Stimulated activated CD8-positive, alpha-beta memory T cell treated with anti-CD3 and anti-CD28 coated beads, Interleukin-12 subunit alpha, Interleukin-12 subunit beta, amount 100 ng/mL, for 1 hour (primary cell): ENCODE results near the gene INO80B.
"Not testable (repeated sequence)": the region's sequence is repeated elsewhere in the genome, so short reads cannot be mapped to it uniquely, and the experiment has no call there.

Experiments used
- DNase-seq: peaks from one replicate; pipeline ENCODE4 v3.0.0-alpha.2; 2020; ENCODE audit warnings: low read depth

INO80B gene

GRCh38 chr2:74450570-74451190 lies 4.2 kb upstream of the INO80B start:
- no peak for DNase-seq

GRCh38 chr2:74457129-74457548 lies 2.3 kb downstream of the INO80B start:
- DNase-seq, result no peak

- DNase-seq, result peak; percentile 69
These were observed 2.8 kb downstream of the INO80B start for GRCh38 chr2:74457549-74458131.

- peak; percentile 98 for DNase-seq
These were observed 3.4 kb downstream of the INO80B start, which contains the start of gene WBP1 for GRCh38 chr2:74458132-74458937. TSS of gene WBP1 (plus strand) at chr2:74458438. CDS start at chr2:74458603, 165 bp downstream.

GRCh38 chr2:74458938-74459363 lies 4.1 kb downstream of the INO80B start:
- no peak for DNase-seq

GRCh38 chr2:74459503-74460118 lies 4.7 kb downstream of the INO80B start:
- DNase-seq, result not testable (repeated sequence)

GRCh38 chr2:74460187-74460586 lies 5.3 kb downstream of the INO80B start:
- not testable (repeated sequence) for DNase-seq

- no peak for DNase-seq
These were observed 6.5 kb downstream of the INO80B start for GRCh38 chr2:74461187-74462053.

- DNase-seq, result no peak
These were observed 7.3 kb downstream of the INO80B start for GRCh38 chr2:74462054-74462785.

GRCh38 chr2:74462786-74463105 lies 7.9 kb downstream of the INO80B start:
- no peak for DNase-seq

- no peak for DNase-seq
These were observed 9.5 kb downstream of the INO80B start for GRCh38 chr2:74464406-74464805.

GRCh38 chr2:74470742-74471141 lies 15.9 kb downstream of the INO80B start:
- DNase-seq, result not testable (repeated sequence)

GRCh38 chr2:74471332-74472065 lies 16.6 kb downstream of the INO80B start:
- no peak for DNase-seq

GRCh38 chr2:74472086-74472944 lies 17.4 kb downstream of the INO80B start, which contains the start of gene MRPL53:
TSS of gene MRPL53 (minus strand) at chr2:74472680. CDS start at chr2:74472660, 20 bp downstream.
- peak; percentile 96 for DNase-seq

- no peak for DNase-seq
These were observed 18.0 kb downstream of the INO80B start for GRCh38 chr2:74472945-74473258.

- no peak for DNase-seq
These were observed 19.6 kb downstream of the INO80B start for GRCh38 chr2:74474481-74474880.

GRCh38 chr2:74474899-74475298 lies 20.0 kb downstream of the INO80B start:
- DNase-seq, result no peak

GRCh38 chr2:74481431-74481830 lies 26.5 kb downstream of the INO80B start:
- no peak for DNase-seq
